Measurements from ENCODE around the gene TMPRSS12. TPM values are rescaled to one million over a fixed set of nuclear protein-coding genes. Genes with fewer than 3 reads are reported as not detected.

TMPRSS12 gene
- total RNA-seq, 1 donor from 2014 or later: not detected

GRCh38 chr12:50918584-50919316, 76.0 kb downstream of the TMPRSS12 start:
- H3K36me3 Mint-ChIP-seq (ENCODE audit: insufficient read depth): peaks cover 2% of the 10 kb centered on the region
- H3K27ac Mint-ChIP-seq: no peak overlapping the region
- no peak overlapping the region for H3K4me3 Mint-ChIP-seq (ENCODE audit: low read depth)
- DNase-seq (ENCODE audit: low spot score, unreplicated experiment): no peak
- H3K9me3 Mint-ChIP-seq (ENCODE audit: low read depth): peaks cover 21% of the 10 kb centered on the region
- no peaks in the 10 kb centered on the region for H3K27me3 Mint-ChIP-seq
- H3K4me1 Mint-ChIP-seq (ENCODE audit: low read depth): peaks cover 8% of the 10 kb centered on the region
- TF ChIP-seq CTCF (IDR thresholded peaks at IDR 0.05; ENCODE audit: unreplicated experiment): no peak

- DNase-seq (ENCODE audit: low spot score, unreplicated experiment): no peak
- H3K4me1 Mint-ChIP-seq (ENCODE audit: low read depth): peaks cover 36% of the 10 kb centered on the region
- peak overlapping the region; percentile 9 for H3K27ac Mint-ChIP-seq
- H3K4me3 Mint-ChIP-seq (ENCODE audit: low read depth): peak overlapping the region; percentile 12
- H3K27me3 Mint-ChIP-seq: no peaks in the 10 kb centered on the region
- peaks cover 2% of the 10 kb centered on the region for H3K9me3 Mint-ChIP-seq (ENCODE audit: low read depth)
- peaks cover 2% of the 10 kb centered on the region for H3K36me3 Mint-ChIP-seq (ENCODE audit: insufficient read depth)
- TF ChIP-seq CTCF (IDR thresholded peaks at IDR 0.05; ENCODE audit: unreplicated experiment): no peak
Measured at GRCh38 chr12:50922820-50923219, 80.1 kb downstream of the TMPRSS12 start.

GRCh38 chr12:50923361-50924130, 80.8 kb downstream of the TMPRSS12 start:
- peak overlapping the region; percentile 50 for H3K27ac Mint-ChIP-seq
- H3K4me3 Mint-ChIP-seq (ENCODE audit: low read depth): peak overlapping the region; percentile 45

GRCh38 chr12:50924131-50924438, 81.4 kb downstream of the TMPRSS12 start:
- peak overlapping the region; percentile 50 for H3K27ac Mint-ChIP-seq
- peaks cover 42% of the 10 kb centered on the region for H3K4me1 Mint-ChIP-seq (ENCODE audit: low read depth)
- no peak for DNase-seq (ENCODE audit: low spot score, unreplicated experiment)

More at GRCh38 chr12:50923361-50924130, 80.8 kb downstream of the TMPRSS12 start:
- DNase-seq (ENCODE audit: low spot score, unreplicated experiment): no peak
- H3K36me3 Mint-ChIP-seq (ENCODE audit: insufficient read depth): no peaks in the 10 kb centered on the region
- peaks cover 41% of the 10 kb centered on the region for H3K4me1 Mint-ChIP-seq (ENCODE audit: low read depth)
- H3K9me3 Mint-ChIP-seq (ENCODE audit: low read depth): no peaks in the 10 kb centered on the region
- no peak for TF ChIP-seq CTCF (IDR thresholded peaks at IDR 0.05; ENCODE audit: unreplicated experiment)
- H3K27me3 Mint-ChIP-seq: no peaks in the 10 kb centered on the region

More at GRCh38 chr12:50924131-50924438, 81.4 kb downstream of the TMPRSS12 start:
- Mint-ChIP-seq H3K4me3 (ENCODE audit: low read depth) (peak overlapping the region; percentile 45), H3K27me3 (no peaks in the 10 kb centered on the region), H3K9me3 (ENCODE audit: low read depth) (no peaks in the 10 kb centered on the region), H3K36me3 (ENCODE audit: insufficient read depth) (no peaks in the 10 kb centered on the region)
- no peak for TF ChIP-seq CTCF (IDR thresholded peaks at IDR 0.05; ENCODE audit: unreplicated experiment)

Data from progenitor cell of endocrine pancreas (in vitro differentiated cells).